KMS-11 (cell line): ENCODE measurements around the gene BPIFA2.

Experiments
- H2AFZ ChIP-seq: fragments of 200-600 bp; sonication (generic); 2 replicates; pipeline ENCODE4 v1.6.1; 2016; ENCODE audit warnings: antibody characterized with exemption, mixed run types, low read depth
- H3K27ac ChIP-seq: fragments of 200-600 bp; sonication (generic); 2 replicates; pipeline ENCODE4 v1.6.1; 2016; ENCODE audit warnings: mild to moderate bottlenecking, mixed run types
- H3K27me3 ChIP-seq: fragments of 200-600 bp; sonication (generic); 2 replicates; pipeline ENCODE4 v1.6.1; 2017; ENCODE audit warnings: mild to moderate bottlenecking, low read depth, mixed run types, moderate library complexity; ENCODE audit not compliant: insufficient read depth
- H3K36me3 ChIP-seq: fragments of 200-600 bp; sonication (generic); 2 replicates; pipeline ENCODE4 v1.6.1; 2017; ENCODE audit warnings: mild to moderate bottlenecking, mixed run types; ENCODE audit not compliant: insufficient read depth
- H3K4me1 ChIP-seq: fragments of 200-600 bp; sonication (generic); 2 replicates; pipeline ENCODE4 v1.6.1; 2016; ENCODE audit warnings: mild to moderate bottlenecking, low read depth, mixed run types; ENCODE audit not compliant: poor library complexity, severe bottlenecking
- H3K4me2 ChIP-seq: fragments of 200-600 bp; sonication (generic); 2 replicates; pipeline ENCODE4 v1.7.0; 2016; ENCODE audit warnings: mild to moderate bottlenecking, mixed run types
- H3K4me3 ChIP-seq: fragments of 200-600 bp; sonication (generic); IDR thresholded peaks from 2 replicates; pipeline ENCODE4 v1.6.1; 2017; ENCODE audit warnings: low read depth, low read length, mixed read lengths; ENCODE audit not compliant: insufficient read depth
- H3K79me2 ChIP-seq: fragments of 200-600 bp; sonication (generic); 2 replicates; pipeline ENCODE4 v1.6.1; 2016; ENCODE audit warnings: low read depth, mixed run types; ENCODE audit not compliant: insufficient read depth
- H3K9ac ChIP-seq: fragments of 200-600 bp; sonication (generic); 2 replicates; pipeline ENCODE4 v1.6.1; 2016; ENCODE audit warnings: mild to moderate bottlenecking, mixed run types
- H4K20me1 ChIP-seq: fragments of 200-600 bp; sonication (generic); 2 replicates; pipeline ENCODE4 v1.6.1; 2016; ENCODE audit warnings: mild to moderate bottlenecking, mixed run types; ENCODE audit not compliant: insufficient read depth
- TF ChIP-seq, protein P1 (sequence below): fragments of 200-600 bp; sonication (generic); conservative IDR thresholded peaks from 2 replicates; pipeline ENCODE4 v1.6.1; 2017; ENCODE audit warnings: low read depth, mild to moderate bottlenecking, antibody characterized with exemption, low read length, moderate library complexity, mixed read lengths

Gene BPIFA2

GRCh38 chr20:33191484-33191883 lies 23.5 kb downstream of the BPIFA2 start:
- no peak overlapping the region for H3K4me2 ChIP-seq
- no peak overlapping the region for H3K4me3 ChIP-seq

DNA sequence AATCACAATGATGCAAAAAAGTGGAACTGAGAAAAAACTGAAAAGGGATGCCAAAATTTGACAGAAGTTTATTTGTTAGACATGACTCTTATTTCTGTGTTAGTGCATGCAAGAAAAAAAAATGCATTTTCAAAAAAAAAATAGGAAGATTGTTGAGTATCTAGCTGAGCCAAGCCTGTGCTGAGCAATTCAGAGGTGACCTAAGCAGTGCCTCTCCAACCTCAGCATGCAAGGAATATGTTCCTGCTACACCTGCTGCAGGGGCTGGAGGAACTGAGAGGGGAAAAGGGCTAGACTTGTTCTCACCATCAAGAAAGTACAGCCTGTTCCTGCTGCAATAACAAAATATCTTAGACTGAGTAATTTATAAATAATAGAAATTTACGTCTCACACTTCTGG lies 24.0 kb downstream of the BPIFA2 start:
- no peaks in the 10 kb centered on the region for H3K79me2 ChIP-seq
- H3K27me3 ChIP-seq = peaks cover 26% of the 10 kb centered on the region; the same call in 1 of the 2 replicates
- H3K4me3 ChIP-seq = no peak overlapping the region
- TF ChIP-seq, protein P1, sequence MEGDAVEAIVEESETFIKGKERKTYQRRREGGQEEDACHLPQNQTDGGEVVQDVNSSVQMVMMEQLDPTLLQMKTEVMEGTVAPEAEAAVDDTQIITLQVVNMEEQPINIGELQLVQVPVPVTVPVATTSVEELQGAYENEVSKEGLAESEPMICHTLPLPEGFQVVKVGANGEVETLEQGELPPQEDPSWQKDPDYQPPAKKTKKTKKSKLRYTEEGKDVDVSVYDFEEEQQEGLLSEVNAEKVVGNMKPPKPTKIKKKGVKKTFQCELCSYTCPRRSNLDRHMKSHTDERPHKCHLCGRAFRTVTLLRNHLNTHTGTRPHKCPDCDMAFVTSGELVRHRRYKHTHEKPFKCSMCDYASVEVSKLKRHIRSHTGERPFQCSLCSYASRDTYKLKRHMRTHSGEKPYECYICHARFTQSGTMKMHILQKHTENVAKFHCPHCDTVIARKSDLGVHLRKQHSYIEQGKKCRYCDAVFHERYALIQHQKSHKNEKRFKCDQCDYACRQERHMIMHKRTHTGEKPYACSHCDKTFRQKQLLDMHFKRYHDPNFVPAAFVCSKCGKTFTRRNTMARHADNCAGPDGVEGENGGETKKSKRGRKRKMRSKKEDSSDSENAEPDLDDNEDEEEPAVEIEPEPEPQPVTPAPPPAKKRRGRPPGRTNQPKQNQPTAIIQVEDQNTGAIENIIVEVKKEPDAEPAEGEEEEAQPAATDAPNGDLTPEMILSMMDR = no peak
- no peak overlapping the region for H3K4me2 ChIP-seq
- H3K27ac ChIP-seq = no peak overlapping the region
- no peak overlapping the region for H3K9ac ChIP-seq
- no peak overlapping the region for H2AFZ ChIP-seq
- H3K36me3 ChIP-seq = no peaks in the 10 kb centered on the region
- H3K4me1 ChIP-seq = no peaks in the 10 kb centered on the region
- H4K20me1 ChIP-seq = no peaks in the 10 kb centered on the region

More at GRCh38 chr20:33191484-33191883, 23.5 kb downstream of the BPIFA2 start:
- no peak overlapping the region for H3K9ac ChIP-seq
- no peaks in the 10 kb centered on the region for H3K79me2 ChIP-seq
- TF ChIP-seq, protein P1 = no peak
- no peak overlapping the region for H2AFZ ChIP-seq
- peaks cover 26% of the 10 kb centered on the region; the same call in 1 of the 2 replicates for H3K27me3 ChIP-seq
- H3K4me1 ChIP-seq = no peaks in the 10 kb centered on the region
- no peaks in the 10 kb centered on the region for H3K36me3 ChIP-seq
- no peaks in the 10 kb centered on the region for H4K20me1 ChIP-seq
- H3K27ac ChIP-seq = no peak overlapping the region

DNA sequence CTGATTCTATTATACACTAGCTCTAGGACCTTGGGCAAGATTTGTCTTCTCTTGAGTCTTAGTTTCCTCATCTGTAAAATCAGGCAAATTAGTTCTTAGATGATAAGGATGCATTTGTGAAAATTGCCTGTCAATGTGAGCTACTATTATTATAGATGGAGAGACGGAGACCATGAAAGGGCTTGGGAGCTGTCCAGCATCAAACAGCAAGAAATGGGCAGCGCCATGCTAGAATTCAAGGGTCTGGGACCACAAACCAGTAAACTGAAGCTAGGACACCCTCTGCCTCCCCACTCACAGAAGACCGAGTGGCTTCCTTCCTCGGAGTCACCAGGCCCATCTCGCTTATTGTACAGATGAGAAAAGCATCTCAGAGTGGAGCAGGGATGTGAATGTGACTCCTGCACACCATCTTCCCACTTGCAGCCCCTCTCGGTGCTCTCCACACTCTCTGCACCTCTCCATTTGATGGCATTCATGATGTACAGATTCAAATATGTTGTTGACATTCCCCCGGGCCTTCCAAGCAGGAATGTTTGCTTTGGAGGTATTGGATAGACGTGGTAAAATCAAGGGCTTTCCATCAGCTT lies 25.0 kb downstream of the BPIFA2 start:
- Histone ChIP-seq H3K27ac (no peak overlapping the region), H3K4me2 (no peak overlapping the region), H3K36me3 (no peaks in the 10 kb centered on the region), H3K4me1 (no peaks in the 10 kb centered on the region), H3K4me3 (no peak overlapping the region), H2AFZ (no peak overlapping the region), H4K20me1 (no peaks in the 10 kb centered on the region), H3K27me3 (peaks cover 26% of the 10 kb centered on the region; the same call in 1 of the 2 replicates), H3K9ac (no peak overlapping the region), H3K79me2 (no peaks in the 10 kb centered on the region)
- TF ChIP-seq, protein P1 = no peak

GRCh38 chr20:33199026-33199425 lies 31.1 kb downstream of the BPIFA2 start:
- Histone ChIP-seq H3K27me3 (peaks cover 32% of the 10 kb centered on the region; the same call in 1 of the 2 replicates), H3K36me3 (no peaks in the 10 kb centered on the region), H3K79me2 (no peaks in the 10 kb centered on the region), H4K20me1 (no peaks in the 10 kb centered on the region), H3K4me3 (no peak overlapping the region), H3K4me2 (no peak overlapping the region), H3K27ac (no peak overlapping the region), H3K9ac (no peak overlapping the region), H3K4me1 (no peaks in the 10 kb centered on the region), H2AFZ (no peak overlapping the region)
- TF ChIP-seq, protein P1 = no peak
